ENCODE measurements around the gene BIRC5.
"Not testable (repeated sequence)": the region's sequence is repeated elsewhere in the genome, so short reads cannot be mapped to it uniquely, and the experiment has no call there.

BIRC5 gene

GRCh38 chr17:78230252-78230962 lies 16.4 kb downstream of the BIRC5 start:
- H3K4me3 ChIP-seq (replicated peaks in 1 of 2; ENCODE audit: low read depth in 2 of 2, low read length in 2 of 2) = no peak overlapping the region
- DNase-seq (ENCODE audit: low read depth in 2 of 2) = no peak
- no peak for TF ChIP-seq CTCF (IDR thresholded peaks at IDR 0.05; ENCODE audit: low read depth, low read length)

- no peak within 1 kb of the TSS for H3K4me3 ChIP-seq (replicated peaks in 1 of 2; ENCODE audit: low read depth in 2 of 2, low read length in 2 of 2)
- no peak for TF ChIP-seq CTCF (IDR thresholded peaks at IDR 0.05; ENCODE audit: low read depth, low read length)
- DNase-seq (ENCODE audit: low read depth in 2 of 2) = no peak
These were observed 17.2 kb downstream of the BIRC5 start, which contains the start of gene TMEM235 for GRCh38 chr17:78230996-78231935. TSS of gene TMEM235 (plus strand) at chr17:78231631. CDS start at chr17:78232024, 393 bp downstream.

GRCh38 chr17:78231991-78232858 lies 18.2 kb downstream of the BIRC5 start:
- DNase-seq (ENCODE audit: low read depth in 2 of 2) = no peak
- no peak overlapping the region for H3K4me3 ChIP-seq (replicated peaks in 1 of 2; ENCODE audit: low read depth in 2 of 2, low read length in 2 of 2)
- TF ChIP-seq CTCF (IDR thresholded peaks at IDR 0.05; ENCODE audit: low read depth, low read length) = no peak

GRCh38 chr17:78232859-78233173 lies 18.8 kb downstream of the BIRC5 start:
- no peak for TF ChIP-seq CTCF (IDR thresholded peaks at IDR 0.05; ENCODE audit: low read depth, low read length)
- DNase-seq (ENCODE audit: low read depth in 2 of 2) = no peak
- no peak overlapping the region for H3K4me3 ChIP-seq (replicated peaks in 1 of 2; ENCODE audit: low read depth in 2 of 2, low read length in 2 of 2)

- TF ChIP-seq CTCF (IDR thresholded peaks at IDR 0.05; ENCODE audit: low read depth, low read length) = no peak
- no peak for DNase-seq (ENCODE audit: low read depth in 2 of 2)
- no peak overlapping the region for H3K4me3 ChIP-seq (replicated peaks in 1 of 2; ENCODE audit: low read depth in 2 of 2, low read length in 2 of 2)
These were observed 19.6 kb downstream of the BIRC5 start for GRCh38 chr17:78233678-78234077.

GRCh38 chr17:78234261-78234865 lies 20.3 kb downstream of the BIRC5 start:
- no peak for TF ChIP-seq CTCF (IDR thresholded peaks at IDR 0.05; ENCODE audit: low read depth, low read length)
- no peak overlapping the region for H3K4me3 ChIP-seq (replicated peaks in 1 of 2; ENCODE audit: low read depth in 2 of 2, low read length in 2 of 2)
- DNase-seq (ENCODE audit: low read depth in 2 of 2) = no peak

GRCh38 chr17:78235022-78235421 lies 21.0 kb downstream of the BIRC5 start:
- DNase-seq (ENCODE audit: low read depth in 2 of 2) = peak; percentile 29 to 46
- H3K4me3 ChIP-seq (replicated peaks in 1 of 2; ENCODE audit: low read depth in 2 of 2, low read length in 2 of 2) = not testable (repeated sequence)
